ENCODE results near the gene ZNF608. TPM values are rescaled to one million over a fixed set of nuclear protein-coding genes. Genes with fewer than 3 reads are reported as not detected.

ZNF608 gene
- total RNA-seq, 2 experiments from 2014 or later = not detected

DNA sequence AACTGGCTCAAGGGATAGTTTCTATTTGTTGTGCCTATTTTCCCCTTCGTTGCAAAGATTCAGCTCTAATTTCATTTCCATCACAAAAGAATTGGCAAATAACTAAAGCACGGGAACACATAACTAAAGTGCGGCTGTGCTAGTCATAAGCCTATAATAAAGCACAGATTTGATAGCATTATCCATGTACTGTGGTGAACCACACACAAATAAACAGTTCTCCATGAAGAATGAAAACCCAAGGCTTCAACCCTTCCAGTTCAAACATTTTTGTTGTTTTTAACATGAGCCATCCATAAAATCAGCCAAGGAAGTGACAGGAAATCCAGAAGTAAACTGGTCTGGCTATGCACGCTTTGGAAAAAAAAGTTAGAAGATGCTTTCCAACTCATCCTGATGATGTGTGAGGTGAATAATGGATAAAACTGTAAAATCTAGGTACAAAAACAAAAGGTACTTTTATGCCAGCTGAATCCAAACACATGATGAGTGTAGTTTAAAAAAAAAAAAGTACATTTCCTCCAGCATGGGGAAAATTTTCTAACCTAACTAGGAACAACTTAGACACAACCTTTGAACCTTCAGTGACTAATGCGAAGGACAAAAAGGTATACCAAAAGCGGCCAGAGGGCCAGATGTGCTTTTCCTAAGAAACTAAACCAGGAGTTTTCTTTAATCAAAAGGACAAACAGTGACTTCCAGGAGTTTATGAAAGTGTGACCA, 10.2 kb downstream of the ZNF608 start:
- CTCF ChIA-PET = no interaction called here
- Mint-ChIP-seq H3K4me3 (no peak overlapping the region), H3K4me1 (no peaks in the 10 kb centered on the region), H3K36me3 (no peaks in the 10 kb centered on the region), H3K27me3 (peaks cover 8% of the 10 kb centered on the region), H3K27ac (no peak overlapping the region), H3K9me3 (ENCODE audit: low read depth) (peaks cover 2% of the 10 kb centered on the region)
- ATAC-seq = no peak
- DNase-seq = no peak

DNA sequence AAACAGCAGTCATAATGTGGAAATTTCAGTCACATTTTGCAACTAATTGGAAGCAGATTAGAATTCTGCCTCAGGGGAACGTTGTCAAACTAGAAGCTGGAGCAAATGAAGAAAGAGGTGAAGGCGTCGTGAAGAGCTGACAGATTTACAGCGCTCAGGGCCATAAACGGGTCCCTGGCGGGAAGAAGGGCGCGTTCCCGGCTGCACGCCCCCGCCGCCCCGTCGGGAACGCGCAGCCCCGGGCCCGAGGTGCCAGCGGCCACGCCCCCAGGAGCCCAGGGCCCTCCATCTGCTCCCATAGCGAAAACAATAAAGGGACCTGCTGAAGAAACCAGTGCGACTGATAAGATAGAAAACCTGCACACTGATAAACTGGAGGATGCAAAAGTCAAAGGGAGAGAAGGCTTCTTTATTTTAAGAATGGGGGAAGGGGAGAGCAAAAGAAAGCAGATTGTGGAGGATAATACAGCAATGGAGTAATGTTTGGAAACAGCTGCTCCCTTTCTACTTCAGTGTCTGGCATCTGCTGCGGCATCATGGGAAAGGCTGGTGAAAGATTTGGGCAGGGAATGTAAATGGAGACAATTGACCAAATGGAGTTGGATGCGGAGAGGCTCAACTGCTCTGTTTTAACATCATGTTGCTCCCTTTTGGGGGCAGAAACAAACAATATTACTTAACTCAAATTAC, 11.1 kb downstream of the ZNF608 start:
- Mint-ChIP-seq H3K27ac (no peak overlapping the region), H3K4me1 (no peaks in the 10 kb centered on the region), H3K4me3 (no peak overlapping the region), H3K9me3 (ENCODE audit: low read depth) (peaks cover 2% of the 10 kb centered on the region), H3K27me3 (peaks cover 8% of the 10 kb centered on the region), H3K36me3 (no peaks in the 10 kb centered on the region)
- DNase-seq (no peak), ATAC-seq (no peak)
- CTCF ChIA-PET = no interaction called here

DNA sequence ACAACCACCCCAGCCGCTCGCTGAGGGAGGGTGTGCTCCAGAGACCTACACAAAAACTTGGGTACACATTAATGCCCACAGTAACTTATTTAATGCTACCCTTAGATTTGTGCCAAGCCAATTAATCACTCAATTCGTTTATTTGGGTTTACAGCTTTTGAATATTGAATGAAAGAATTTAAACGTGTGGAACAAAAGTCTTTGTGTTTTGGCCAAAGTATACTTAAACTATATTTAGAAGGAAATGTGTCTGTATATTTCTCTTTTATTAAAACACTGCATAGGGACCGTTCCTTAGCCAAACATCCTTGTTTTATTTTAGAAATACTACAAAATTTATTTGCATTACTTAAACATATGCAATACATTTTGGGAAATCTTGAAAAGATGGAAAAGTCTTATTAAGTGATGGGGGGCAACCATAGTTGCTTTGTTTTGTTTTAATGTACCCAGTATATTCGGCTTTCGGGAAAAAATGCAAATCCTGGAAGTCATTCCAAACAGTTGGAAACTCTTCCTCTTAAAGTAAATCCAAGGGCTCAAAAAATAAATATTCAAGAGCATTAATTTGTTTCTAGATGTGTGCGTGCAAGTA, 11.8 kb downstream of the ZNF608 start:
- no peaks in the 10 kb centered on the region for H3K4me1 Mint-ChIP-seq
- no peak for ATAC-seq
- H3K9me3 Mint-ChIP-seq (ENCODE audit: low read depth) = peaks cover 2% of the 10 kb centered on the region
- no peak overlapping the region for H3K27ac Mint-ChIP-seq
- H3K27me3 Mint-ChIP-seq = peaks cover 8% of the 10 kb centered on the region
- no peak for DNase-seq
- no peak overlapping the region for H3K4me3 Mint-ChIP-seq
- CTCF ChIA-PET = no interaction called here
- H3K36me3 Mint-ChIP-seq = no peaks in the 10 kb centered on the region

DNA sequence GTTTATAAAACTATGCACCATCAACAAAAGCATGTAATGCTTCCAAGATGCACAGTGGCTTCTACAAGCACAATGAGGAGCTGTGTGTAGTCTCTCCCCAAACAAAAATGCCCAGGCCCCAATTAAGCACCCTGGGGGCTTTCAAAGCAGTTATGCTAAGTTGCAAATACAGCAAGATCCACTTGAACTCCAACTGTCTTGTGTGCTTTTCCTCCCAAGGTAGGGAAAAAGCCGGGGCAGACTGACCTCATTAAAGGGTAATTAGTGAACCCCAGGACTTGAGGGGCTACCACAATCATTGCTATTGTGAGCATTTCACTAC, 13.1 kb downstream of the ZNF608 start:
- no peak for DNase-seq
- no peaks in the 10 kb centered on the region for H3K36me3 Mint-ChIP-seq
- no peak overlapping the region for H3K4me3 Mint-ChIP-seq
- CTCF ChIA-PET = interaction anchor here (0.7 kb wide), 1 partner anchor 79 kb away, joined by 3 read pairs; no protein-coding TSS in a partner anchor
- no peaks in the 10 kb centered on the region for H3K4me1 Mint-ChIP-seq
- peaks cover 8% of the 10 kb centered on the region for H3K27me3 Mint-ChIP-seq
- no peak for ATAC-seq
- H3K9me3 Mint-ChIP-seq (ENCODE audit: low read depth) = peaks cover 2% of the 10 kb centered on the region
- H3K27ac Mint-ChIP-seq = no peak overlapping the region

DNA sequence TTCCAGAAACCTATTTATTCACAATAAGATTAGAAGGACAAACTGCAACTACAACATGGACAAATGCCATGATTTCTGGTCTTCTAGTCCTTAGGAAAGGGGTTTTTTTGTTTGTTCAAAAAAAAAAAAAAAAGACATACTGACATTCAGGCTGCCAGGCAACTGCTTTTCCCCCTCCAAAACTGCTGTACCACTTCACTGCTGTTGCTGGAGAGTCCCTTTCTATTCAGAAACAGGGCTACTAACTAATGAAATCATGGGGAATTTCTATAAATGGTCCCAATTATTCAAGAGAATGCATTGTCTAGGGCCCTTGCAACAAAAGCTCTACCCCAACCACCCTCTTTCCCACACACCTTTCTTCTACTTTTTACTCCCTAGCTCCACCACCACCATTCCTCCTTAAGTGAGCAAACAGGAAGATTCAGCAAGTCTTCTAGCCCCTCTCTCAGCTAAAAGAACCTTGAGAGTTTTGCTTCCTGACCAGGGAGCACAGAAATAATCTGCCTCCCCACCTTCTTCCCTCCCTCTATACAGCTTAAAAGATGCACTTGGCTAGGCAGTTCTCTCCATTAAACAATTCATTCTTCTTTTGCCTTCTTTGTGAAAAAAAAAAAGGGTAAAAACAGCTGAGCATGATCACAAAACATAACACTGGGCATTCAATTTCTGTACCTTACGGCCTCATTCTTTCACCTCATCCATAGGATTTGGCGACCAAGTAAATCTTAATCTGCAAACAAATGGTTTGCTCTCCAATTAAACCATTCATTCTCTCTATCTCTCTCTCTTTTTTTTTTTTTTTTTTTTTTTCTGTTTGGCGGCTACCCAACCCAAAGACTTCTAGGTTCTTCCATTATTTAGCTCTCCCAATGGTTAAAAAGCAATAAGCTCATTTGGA, 13.8 kb downstream of the ZNF608 start:
- Mint-ChIP-seq H3K4me3 (no peak overlapping the region), H3K4me1 (no peaks in the 10 kb centered on the region), H3K9me3 (ENCODE audit: low read depth) (peaks cover 2% of the 10 kb centered on the region), H3K36me3 (no peaks in the 10 kb centered on the region), H3K27ac (no peak overlapping the region), H3K27me3 (peaks cover 8% of the 10 kb centered on the region)
- CTCF ChIA-PET = interaction anchor here (0.7 kb wide), 1 partner anchor 78 kb away, joined by 3 read pairs; no protein-coding TSS in a partner anchor
- DNase-seq (no peak), ATAC-seq (no peak)

DNA sequence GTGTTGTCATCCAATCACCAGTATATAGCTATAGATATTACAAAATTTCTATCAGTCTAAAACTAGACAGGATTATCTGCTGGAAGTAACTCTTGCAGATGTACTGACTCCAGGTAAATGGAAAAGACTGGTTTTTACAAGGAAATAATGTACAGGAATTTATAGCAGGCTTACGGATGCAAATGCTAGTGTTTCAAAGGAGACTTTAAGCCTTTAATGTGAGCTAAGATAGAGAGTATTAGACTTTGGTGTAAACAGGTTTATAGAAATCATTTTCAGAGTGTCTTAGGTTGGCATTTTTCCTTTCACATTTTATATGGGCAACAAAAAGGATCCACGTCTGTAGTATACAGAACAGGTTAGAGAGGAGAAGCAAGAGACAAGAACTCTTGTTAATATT, 16.1 kb downstream of the ZNF608 start:
- Mint-ChIP-seq H3K9me3 (ENCODE audit: low read depth) (peaks cover 2% of the 10 kb centered on the region), H3K4me3 (no peak overlapping the region), H3K27ac (no peak overlapping the region), H3K4me1 (no peaks in the 10 kb centered on the region), H3K27me3 (peaks cover 4% of the 10 kb centered on the region), H3K36me3 (no peaks in the 10 kb centered on the region)
- CTCF ChIA-PET = no interaction called here
- ATAC-seq = no peak
- DNase-seq = no peak

DNA sequence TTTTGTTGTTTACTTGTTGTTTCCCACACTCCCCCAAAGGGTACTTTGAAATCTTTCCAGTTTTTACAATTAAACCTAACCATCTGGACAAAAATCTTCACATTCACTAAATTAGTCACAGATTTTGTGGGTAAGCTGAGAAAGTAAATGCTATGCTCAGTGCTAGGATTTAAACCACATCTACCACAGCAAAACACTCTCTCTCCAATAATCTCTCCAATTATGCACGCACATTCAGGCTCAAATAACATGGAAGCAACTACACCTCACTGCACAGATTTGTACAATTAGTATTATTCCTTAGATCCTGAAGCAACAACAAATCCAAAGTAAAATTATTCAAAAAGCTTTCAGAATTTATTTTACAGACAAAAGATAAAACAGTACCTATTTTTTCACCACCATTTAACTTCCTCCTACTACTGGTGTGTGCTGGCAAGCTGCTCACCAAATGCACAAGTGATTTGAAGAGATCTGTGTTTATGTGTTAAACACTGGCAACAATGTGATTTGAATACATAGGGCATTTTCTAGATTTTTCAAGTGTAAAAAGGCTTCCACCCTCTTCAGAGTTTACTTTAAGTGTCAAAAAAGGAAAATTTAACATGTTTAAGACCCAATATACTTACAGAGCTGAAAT, 16.6 kb downstream of the ZNF608 start:
- CTCF ChIA-PET = no interaction called here
- no peaks in the 10 kb centered on the region for H3K36me3 Mint-ChIP-seq
- ATAC-seq (no peak), DNase-seq (no peak)
- H3K4me3 Mint-ChIP-seq = no peak overlapping the region
- no peaks in the 10 kb centered on the region for H3K4me1 Mint-ChIP-seq
- peaks cover 1% of the 10 kb centered on the region for H3K9me3 Mint-ChIP-seq (ENCODE audit: low read depth)
- H3K27ac Mint-ChIP-seq = no peak overlapping the region
- peaks cover under 1% of the 10 kb centered on the region for H3K27me3 Mint-ChIP-seq

DNA sequence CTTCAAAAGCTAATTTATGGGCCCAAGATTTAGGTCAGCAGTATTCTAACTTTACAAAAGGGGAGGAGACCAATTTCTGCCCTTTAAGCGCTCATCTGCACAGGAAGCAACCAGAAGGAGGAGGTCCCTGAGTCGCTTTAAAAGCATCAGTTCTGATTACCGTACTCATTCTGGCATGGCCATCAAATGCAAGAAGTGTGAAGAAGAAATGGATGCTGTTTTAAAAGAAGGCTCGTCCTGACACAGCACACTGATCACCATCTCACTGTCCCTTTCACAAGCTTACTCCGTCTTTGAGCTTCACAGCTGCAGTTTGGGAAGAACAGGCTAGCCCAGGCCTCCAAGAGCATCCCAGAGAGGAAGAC, 17.5 kb downstream of the ZNF608 start:
- CTCF ChIA-PET = no interaction called here

DNA sequence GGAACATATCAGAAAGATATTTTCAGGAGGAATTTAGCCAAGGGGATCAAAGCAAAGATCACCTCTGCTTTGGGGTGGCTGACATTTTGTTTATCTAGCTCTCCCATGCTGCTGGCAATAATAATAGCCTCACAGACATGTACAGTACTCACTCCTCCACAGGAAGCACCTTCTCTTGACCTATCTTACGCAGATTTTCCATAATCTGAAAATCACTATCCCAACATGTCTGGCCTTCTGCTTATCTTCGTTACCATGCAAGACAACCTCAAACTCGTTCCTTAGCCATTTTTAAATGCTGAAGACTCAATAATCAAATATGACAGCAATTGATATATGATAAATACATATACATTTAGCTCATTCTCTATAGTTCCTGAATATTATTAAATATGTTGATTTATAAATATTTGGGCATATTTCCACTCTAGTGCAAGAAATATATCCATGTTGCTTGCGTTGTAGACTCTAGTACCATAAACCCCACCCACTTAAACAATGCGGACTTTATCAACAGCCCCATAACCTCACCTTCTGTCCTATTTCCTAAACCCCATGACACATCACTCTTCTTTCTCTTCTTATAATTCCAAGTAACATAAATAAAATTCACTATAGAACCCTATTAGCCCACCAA, 18.0 kb downstream of the ZNF608 start:
- DNase-seq (no peak), ATAC-seq (no peak)
- Mint-ChIP-seq H3K4me3 (no peak overlapping the region), H3K27ac (no peak overlapping the region), H3K9me3 (ENCODE audit: low read depth) (peaks cover 2% of the 10 kb centered on the region), H3K4me1 (no peaks in the 10 kb centered on the region), H3K27me3 (no peaks in the 10 kb centered on the region), H3K36me3 (no peaks in the 10 kb centered on the region)
- CTCF ChIA-PET = no interaction called here

More for the DNA sequence above, 17.5 kb downstream of the ZNF608 start:
- H3K27me3 Mint-ChIP-seq = no peaks in the 10 kb centered on the region
- H3K9me3 Mint-ChIP-seq (ENCODE audit: low read depth) = peaks cover 2% of the 10 kb centered on the region
- ATAC-seq (no peak), DNase-seq (no peak)
- no peaks in the 10 kb centered on the region for H3K4me1 Mint-ChIP-seq
- no peaks in the 10 kb centered on the region for H3K36me3 Mint-ChIP-seq
- H3K27ac Mint-ChIP-seq = no peak overlapping the region
- no peak overlapping the region for H3K4me3 Mint-ChIP-seq

DNA sequence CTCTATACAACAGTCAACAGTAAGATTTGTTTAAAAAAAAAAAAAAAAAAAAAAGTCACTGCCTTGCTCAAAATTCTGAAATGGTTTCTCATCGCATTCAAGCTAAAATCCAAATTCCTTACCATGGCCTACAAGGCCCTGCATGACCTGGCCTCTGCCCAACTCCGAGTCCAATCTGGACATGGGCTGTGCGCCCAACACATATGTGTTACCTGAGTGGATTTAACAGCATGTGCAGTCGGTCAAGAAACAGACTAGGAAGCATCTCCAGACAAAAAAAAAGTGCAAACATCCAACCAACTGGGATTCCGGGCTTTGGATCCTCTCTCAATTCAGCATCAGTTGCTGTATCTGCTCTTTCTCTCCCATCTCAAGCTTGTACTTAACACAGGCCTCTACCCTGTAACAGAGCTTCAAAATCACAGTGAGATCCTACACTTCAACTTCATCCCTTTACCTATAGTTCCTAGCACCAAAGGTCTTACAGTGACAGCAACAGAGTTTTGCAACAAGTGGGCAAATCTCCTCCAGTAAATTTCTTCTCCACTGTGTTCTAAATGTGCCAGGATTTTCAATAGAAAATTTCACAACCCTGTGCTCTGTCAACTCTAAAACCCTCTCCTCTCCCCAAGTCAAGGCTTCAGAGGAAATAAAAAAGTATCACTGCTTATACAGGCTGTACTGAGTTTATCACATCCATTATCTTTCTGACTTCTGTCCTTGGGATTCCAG, 19.6 kb downstream of the ZNF608 start:
- DNase-seq (no peak), ATAC-seq (no peak)
- Mint-ChIP-seq H3K4me3 (no peak overlapping the region), H3K27ac (no peak overlapping the region), H3K27me3 (no peaks in the 10 kb centered on the region), H3K9me3 (ENCODE audit: low read depth) (peaks cover 2% of the 10 kb centered on the region), H3K36me3 (no peaks in the 10 kb centered on the region), H3K4me1 (no peaks in the 10 kb centered on the region)
- CTCF ChIA-PET = interaction anchor here (0.7 kb wide), 1 partner anchor 1538 kb away, joined by 3 read pairs; no protein-coding TSS in a partner anchor

DNA sequence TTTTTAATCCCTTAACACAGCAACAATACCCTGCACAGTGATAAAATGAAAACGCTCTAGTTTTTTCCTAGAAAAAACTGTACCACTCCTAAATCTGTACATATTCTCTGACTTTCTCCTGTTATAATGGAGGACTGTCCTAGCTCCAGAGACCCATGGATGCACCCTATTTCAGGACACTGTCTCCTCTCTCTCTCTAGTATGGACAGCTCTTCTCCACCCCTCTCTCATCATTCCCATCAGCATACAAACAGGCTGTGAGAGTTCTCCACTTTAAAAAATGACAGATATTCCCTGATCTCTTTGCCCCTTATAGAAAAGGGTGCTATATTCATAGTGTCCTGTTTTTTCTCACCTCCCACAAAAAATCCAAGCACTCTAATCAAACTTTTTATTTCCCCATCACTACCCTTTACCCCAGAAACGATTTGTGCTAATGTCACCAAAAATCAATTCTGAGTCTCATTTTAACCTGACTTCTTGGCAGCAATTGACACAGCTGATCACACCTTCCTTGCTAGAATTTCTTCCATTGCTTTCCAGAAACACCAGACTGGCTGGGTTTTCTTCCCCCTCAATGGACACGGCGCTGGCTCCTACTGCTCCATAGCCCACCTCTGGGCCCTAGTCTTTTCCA, 20.7 kb downstream of the ZNF608 start:
- CTCF ChIA-PET = no interaction called here
- H3K27ac Mint-ChIP-seq = no peak overlapping the region
- ATAC-seq (no peak), DNase-seq (no peak)
- peaks cover 5% of the 10 kb centered on the region for H3K9me3 Mint-ChIP-seq (ENCODE audit: low read depth)
- H3K4me1 Mint-ChIP-seq = no peaks in the 10 kb centered on the region
- no peaks in the 10 kb centered on the region for H3K36me3 Mint-ChIP-seq
- H3K27me3 Mint-ChIP-seq = no peaks in the 10 kb centered on the region
- H3K4me3 Mint-ChIP-seq = no peak overlapping the region

DNA sequence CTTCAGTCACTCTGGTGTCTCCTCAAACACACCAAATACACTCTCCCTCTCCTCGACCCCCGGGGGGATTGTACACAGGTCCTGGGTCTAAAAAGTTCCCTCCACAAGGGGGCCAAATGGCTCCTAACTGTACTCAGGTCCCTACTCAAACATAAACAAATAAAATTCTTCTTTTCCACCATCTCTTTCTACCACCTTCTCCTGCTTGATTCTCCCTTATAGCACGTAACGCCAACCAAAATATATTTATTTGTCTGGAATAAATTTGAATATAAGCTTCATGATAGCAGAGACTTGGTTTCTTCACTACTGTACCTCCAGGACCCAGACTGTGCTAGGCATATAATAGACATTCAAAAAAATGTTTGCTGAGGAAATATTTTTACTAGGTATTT, 21.4 kb downstream of the ZNF608 start:
- H3K9me3 Mint-ChIP-seq (ENCODE audit: low read depth) = peaks cover 5% of the 10 kb centered on the region

More for the DNA sequence above, 21.4 kb downstream of the ZNF608 start:
- no peaks in the 10 kb centered on the region for H3K36me3 Mint-ChIP-seq
- no peaks in the 10 kb centered on the region for H3K27me3 Mint-ChIP-seq
- H3K4me1 Mint-ChIP-seq = no peaks in the 10 kb centered on the region
- DNase-seq (no peak), ATAC-seq (no peak)
- no peak overlapping the region for H3K27ac Mint-ChIP-seq
- CTCF ChIA-PET = no interaction called here
- no peak overlapping the region for H3K4me3 Mint-ChIP-seq
